IMR-90 (cell line): ENCODE data around the gene TMEM131. TPM values are rescaled to one million over a fixed set of nuclear protein-coding genes. Genes with fewer than 3 reads are reported as not detected.

ENCODE experiments used
- ATAC-seq: fragments of 200-7000 bp; cut with Tn5 transposase; 2 replicates; pipeline ENCODE4 v1.9.1; 2020; ENCODE audit warnings: low read depth, mild to moderate bottlenecking, moderate library complexity
- BruUV-seq: library from RNA; stranded (reverse); fragments of 400-500 nt; replicated peaks from 2 replicates; lab custom pipeline; 2021; lab: Mats Ljungman, UMichigan
- CTCF ChIA-PET: fragments of 300-600 bp; formaldehyde crosslinking; extraction: SDS; loops from one replicate; lab custom pipeline; 2021; ENCODE audit warnings: antibody characterized with exemption; lab: Yijun Ruan, JAX
- POLR2A ChIA-PET: fragments of 300-600 bp; sonication (Branson Sonifier 250); formaldehyde crosslinking; loops from one replicate; lab custom pipeline; 2022; ENCODE audit warnings: antibody characterized with exemption; ENCODE audit not compliant: unreplicated experiment; lab: Charles Lee
- DNase-seq: peaks from one replicate; pipeline ENCODE4 v3.0.0; 2013
- H2AFZ ChIP-seq: replicated peaks from 2 replicates; pipeline ENCODE3; 2013; ENCODE audit warnings: low read length, mild to moderate bottlenecking; ENCODE audit not compliant: poor library complexity
- H2AK5ac ChIP-seq: 2 replicates; pipeline ENCODE4 v1.6.1; 2013; ENCODE audit warnings: low read depth, low read length, inconsistent platforms
- H2AK9ac ChIP-seq: replicated peaks from 2 replicates; pipeline ENCODE3; 2013; ENCODE audit warnings: mild to moderate bottlenecking, low read depth, low read length, moderate library complexity; ENCODE audit not compliant: poor library complexity
- H2BK120ac ChIP-seq: 2 replicates; pipeline ENCODE4 v1.6.1; 2013; ENCODE audit warnings: low read depth, low read length, inconsistent platforms
- H2BK15ac ChIP-seq: 3 replicates; pipeline ENCODE4 v1.6.1; 2013; ENCODE audit warnings: low read depth, low read length, inconsistent platforms
- H2BK20ac ChIP-seq: 2 replicates; pipeline ENCODE4 v1.6.1; 2013; ENCODE audit warnings: low read depth, mild to moderate bottlenecking, inconsistent platforms, low read length, moderate library complexity
- H2BK5ac ChIP-seq: 2 replicates; pipeline ENCODE4 v1.6.1; 2013; ENCODE audit warnings: mild to moderate bottlenecking, low read depth, low read length, inconsistent platforms; ENCODE audit not compliant: poor library complexity, severe bottlenecking
- H3K14ac ChIP-seq: replicated peaks from 2 replicates; pipeline ENCODE4 v1.6.1; 2013; ENCODE audit warnings: low read depth, low read length, inconsistent platforms
- H3K18ac ChIP-seq: 2 replicates; pipeline ENCODE4 v1.6.1; 2013; ENCODE audit warnings: low read depth, low read length, control low read depth
- H3K23ac ChIP-seq: 2 replicates; pipeline ENCODE4 v1.6.1; 2013; ENCODE audit warnings: low read depth, low read length, inconsistent platforms
- H3K27ac ChIP-seq: 2 replicates; pipeline ENCODE4 v1.5.1; 2013; ENCODE audit warnings: mild to moderate bottlenecking, control low read depth, low read length; ENCODE audit not compliant: insufficient read depth
- H3K27me3 ChIP-seq: 2 replicates; pipeline ENCODE4 v1.6.1; 2013; ENCODE audit warnings: low read length; ENCODE audit not compliant: control insufficient read depth, insufficient read depth
- H3K36me3 ChIP-seq: 2 replicates; pipeline ENCODE4 v1.6.1; 2013; ENCODE audit warnings: low read length, mixed read lengths; ENCODE audit not compliant: control insufficient read depth, insufficient read depth
- H3K4ac ChIP-seq: 2 replicates; pipeline ENCODE4 v1.6.1; 2013; ENCODE audit warnings: low read depth, low read length, inconsistent platforms
- H3K4me1 ChIP-seq: 2 replicates; pipeline ENCODE4 v1.6.1; 2013; ENCODE audit warnings: low read length, mixed read lengths; ENCODE audit not compliant: control insufficient read depth, insufficient read depth
- H3K4me2 ChIP-seq: 2 replicates; pipeline ENCODE4 v1.6.1; 2013; ENCODE audit warnings: low read depth, mild to moderate bottlenecking, control low read depth, low read length, moderate library complexity
- H3K4me3 ChIP-seq: 2 replicates; pipeline ENCODE4 v1.5.1; 2013; ENCODE audit warnings: low read depth, mild to moderate bottlenecking, control low read depth, low read length, moderate library complexity; ENCODE audit not compliant: insufficient read depth
- H3K56ac ChIP-seq: 2 replicates; pipeline ENCODE4 v1.6.1; 2013; ENCODE audit warnings: low read length, inconsistent platforms; ENCODE audit not compliant: insufficient read depth; ENCODE audit errors: extremely low read depth
- H3K79me1 ChIP-seq, 2 experiments: 2 replicates each; pipeline ENCODE4 v1.6.1; 2013; ENCODE audit warnings: low read length in 2 of 2, inconsistent platforms in 1 of 2, low read depth in 1 of 2
- H3K9ac ChIP-seq: 2 replicates; pipeline ENCODE4 v1.6.1; 2013; ENCODE audit warnings: low read depth, low read length, control low read depth
- H3K9me1 ChIP-seq: 2 replicates; pipeline ENCODE4 v1.6.1; 2013; ENCODE audit warnings: low read length, inconsistent platforms; ENCODE audit not compliant: insufficient read depth
- H3K9me3 ChIP-seq: 2 replicates; pipeline ENCODE4 v1.6.1; 2013; ENCODE audit warnings: low read length; ENCODE audit not compliant: control insufficient read depth, insufficient read depth
- H4K20me1 ChIP-seq: 2 replicates; pipeline ENCODE4 v1.6.1; 2013; ENCODE audit warnings: low read length, inconsistent platforms; ENCODE audit not compliant: insufficient read depth
- H4K5ac ChIP-seq: 2 replicates; pipeline ENCODE4 v1.6.1; 2013; ENCODE audit warnings: mild to moderate bottlenecking, low read depth, low read length, control low read depth
- H4K8ac ChIP-seq, 2 experiments: 2 replicates each; pipeline ENCODE4 v1.6.1; 2013; ENCODE audit warnings: low read depth in 2 of 2, low read length in 2 of 2, control low read depth in 1 of 2, inconsistent platforms in 1 of 2
- H4K91ac ChIP-seq: 2 replicates; pipeline ENCODE4 v1.6.1; 2013; ENCODE audit warnings: low read depth, low read length, inconsistent platforms; ENCODE audit not compliant: insufficient read depth
- BHLHE40 ChIP-seq: fragments of 150-350 bp; IDR thresholded peaks from 2 replicates; pipeline ENCODE4 v1.6.1; 2016; ENCODE audit warnings: mild to moderate bottlenecking, low read depth, low read length
- CEBPB ChIP-seq: IDR thresholded peaks from 2 replicates; pipeline ENCODE4 v1.6.1; 2012; ENCODE audit warnings: low read depth, low read length, improper control_type of control experiment
- CHD1 ChIP-seq: IDR thresholded peaks from 2 replicates; pipeline ENCODE4 v1.6.1; 2012; ENCODE audit warnings: low read depth, low read length, improper control_type of control experiment
- FOS ChIP-seq: fragments of 150-350 bp; IDR thresholded peaks from 2 replicates; pipeline ENCODE4 v1.6.1; 2016; ENCODE audit warnings: low read depth, low read length
- MAFK ChIP-seq: IDR thresholded peaks from 2 replicates; pipeline ENCODE4 v1.6.1; 2012; ENCODE audit warnings: low read depth, low read length, improper control_type of control experiment
- MAZ ChIP-seq: IDR thresholded peaks from 2 replicates; pipeline ENCODE4 v1.6.1; 2012; ENCODE audit warnings: low read depth, mild to moderate bottlenecking, low read length, improper control_type of control experiment, moderate library complexity, borderline replicate concordance
- MXI1 ChIP-seq: IDR thresholded peaks from 2 replicates; pipeline ENCODE4 v1.6.1; 2012; ENCODE audit warnings: low read depth, mild to moderate bottlenecking, low read length, moderate library complexity, borderline replicate concordance
- NFE2L2 ChIP-seq: fragments of 150-350 bp; IDR thresholded peaks from 2 replicates; pipeline ENCODE4 v1.6.1; 2016; ENCODE audit warnings: low read depth, mild to moderate bottlenecking, low read length
- POLR2A ChIP-seq: IDR thresholded peaks from 2 replicates; pipeline ENCODE4 v1.6.1; 2012; ENCODE audit warnings: mild to moderate bottlenecking, low read depth, low read length
- RAD21 ChIP-seq: IDR thresholded peaks from 2 replicates; pipeline ENCODE4 v1.6.1; 2012; ENCODE audit warnings: low read length, improper control_type of control experiment
- RCOR1 ChIP-seq: IDR thresholded peaks from 2 replicates; pipeline ENCODE4 v1.6.1; 2012; ENCODE audit warnings: mild to moderate bottlenecking, low read length, improper control_type of control experiment; ENCODE audit not compliant: insufficient replicate concordance
- RFX5 ChIP-seq: IDR thresholded peaks from 2 replicates; pipeline ENCODE4 v1.8.0; 2012; ENCODE audit warnings: low read depth, mild to moderate bottlenecking, low read length, moderate library complexity
- SMC3 ChIP-seq: fragments of 150-350 bp; IDR thresholded peaks from 2 replicates; pipeline ENCODE4 v1.6.1; 2016; ENCODE audit warnings: low read depth, mild to moderate bottlenecking, antibody characterized with exemption, low read length, moderate library complexity
- WGBS, 2 experiments: methylation state at CpG; one replicate each; pipeline versions ENCODE4 v1.1.5 to v1.1.7; 2013; ENCODE audit warnings: missing lambda C conversion rate in 2 of 2; ENCODE audit not compliant: insufficient read length in 1 of 2; ENCODE audit errors: extremely low coverage in 2 of 2; 5-methylcytosine and 5-hydroxymethylcytosine counted together
- dilution Hi-C: fragments of 300-500 bp; cut with HindIII; formaldehyde crosslinking; loops from one replicate; pipeline ENCODE4 v1.14.3; 2018; ENCODE audit warnings: low sequenced_read_pairs; ENCODE audit not compliant: unreplicated experiment
- in situ Hi-C: fragments of 300-500 bp; cut with MboI; formaldehyde crosslinking; loops from 3 replicates; pipeline ENCODE4 v1.14.3; 2019; ENCODE audit warnings: low sequenced_read_pairs, inconsistent platforms, mixed read lengths
- intact Hi-C: fragments of 100-400 bp; cut with micrococcal nuclease; formaldehyde crosslinking; loops from 2 replicates; pipeline ENCODE4 v1.10.0; 2022
- polyA plus RNA-seq, 3 experiments: library from polyadenylated mRNA; depleted of rRNA; stranded (reverse); fragments of >200 nt; gene quantifications; 2 replicates each; pipeline ENCODE4 v1.2.3, GENCODE V29; 2012; ENCODE audit warnings: low replicate concordance in 1 of 3
- total RNA-seq: library from RNA; depleted of rRNA; stranded (reverse); fragments of >200 nt; gene quantifications from 2 replicates; pipeline ENCODE4 v1.2.3, GENCODE V29; 2012
- TF ChIP-seq, protein P1 (sequence below): fragments of 150-350 bp; IDR thresholded peaks from 2 replicates; pipeline ENCODE4 v1.6.1; 2016; ENCODE audit warnings: low read depth, mild to moderate bottlenecking, low read length, moderate library complexity, borderline replicate concordance
- TF ChIP-seq, protein P2 (sequence below): conservative IDR thresholded peaks from 2 replicates; pipeline ENCODE4 v1.5.1; 2012; ENCODE audit warnings: mild to moderate bottlenecking, low read depth, low read length, improper control_type of control experiment
- TF ChIP-seq, protein P3 (sequence below): fragments of 150-350 bp; IDR thresholded peaks from 2 replicates; pipeline ENCODE4 v1.6.1; 2017; ENCODE audit warnings: mild to moderate bottlenecking, antibody characterized with exemption, low read length, low read depth

Gene TMEM131
- total and polyA plus RNA-seq, 2 of the 4 experiments (the other 2 are of a cell fraction) = 13.3 to 14.0 TPM

DNA sequence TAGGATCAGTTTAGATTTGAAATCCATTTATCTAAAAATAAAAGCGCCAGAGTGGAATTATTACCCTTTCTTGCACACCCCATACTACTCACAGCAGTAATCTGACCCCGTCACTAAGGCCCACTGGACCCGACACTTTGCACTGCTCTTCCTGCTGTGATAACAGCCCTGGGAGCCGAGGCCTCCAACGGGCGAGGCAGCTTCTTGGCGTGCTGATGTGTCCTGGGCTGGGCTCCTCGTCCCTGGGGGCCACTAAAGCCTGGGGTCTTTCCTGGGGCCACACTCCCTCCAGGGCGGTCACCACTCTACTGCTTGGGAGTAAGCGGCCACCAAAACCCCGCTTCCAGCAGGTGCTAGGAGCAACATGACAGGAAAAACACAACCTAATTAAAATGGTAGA, 220.7 kb downstream of the TMEM131 start:
- Histone ChIP-seq H3K36me3 (peaks cover 21% of the 10 kb centered on the region), H3K79me1 (no peaks in the 10 kb centered on the region; a peak in 2 of 4 replicates), H3K23ac (no peak overlapping the region), H3K14ac (no peak overlapping the region), H3K56ac (no peak overlapping the region), H3K4me3 (no peak overlapping the region), H4K91ac (no peak overlapping the region), H3K9ac (no peak overlapping the region), H3K27me3 (no peaks in the 10 kb centered on the region), H4K20me1 (no peaks in the 10 kb centered on the region), H3K4ac (no peak overlapping the region), H2BK120ac (no peak overlapping the region), H2AFZ (no peak overlapping the region), H3K27ac (no peak overlapping the region), H3K9me3 (no peaks in the 10 kb centered on the region), H2AK9ac (no peak overlapping the region), H2BK15ac (no peak overlapping the region), H3K18ac (no peak overlapping the region), H2AK5ac (no peak overlapping the region), H3K9me1 (no peaks in the 10 kb centered on the region), H4K8ac (no peak overlapping the region), H2BK5ac (no peak overlapping the region), H2BK20ac (no peak overlapping the region), H4K5ac (no peak overlapping the region), H3K4me2 (no peak overlapping the region), H3K4me1 (no peaks in the 10 kb centered on the region)
- intact Hi-C loops (no loop called here), in situ Hi-C loops (no loop called here), dilution Hi-C loops (no loop called here)
- ATAC-seq (no peak), DNase-seq (no peak)
- CTCF ChIA-PET = interaction anchor here (0.7 to 1.0 kb wide), 2 partner anchors 494 to 495 kb away, joined by 3 to 5 read pairs; no protein-coding TSS in a partner anchor
- POLR2A ChIA-PET = no interaction called here
- TF ChIP-seq FOS (no peak), BHLHE40 (no peak), MAFK (no peak), CHD1 (no peak), CEBPB (no peak), MXI1 (no peak), SMC3 (no peak), RCOR1 (no peak), NFE2L2 (no peak), POLR2A (no peak), MAZ (no peak), RAD21 (no peak), RFX5 (no peak)
- TF ChIP-seq, protein P1, sequence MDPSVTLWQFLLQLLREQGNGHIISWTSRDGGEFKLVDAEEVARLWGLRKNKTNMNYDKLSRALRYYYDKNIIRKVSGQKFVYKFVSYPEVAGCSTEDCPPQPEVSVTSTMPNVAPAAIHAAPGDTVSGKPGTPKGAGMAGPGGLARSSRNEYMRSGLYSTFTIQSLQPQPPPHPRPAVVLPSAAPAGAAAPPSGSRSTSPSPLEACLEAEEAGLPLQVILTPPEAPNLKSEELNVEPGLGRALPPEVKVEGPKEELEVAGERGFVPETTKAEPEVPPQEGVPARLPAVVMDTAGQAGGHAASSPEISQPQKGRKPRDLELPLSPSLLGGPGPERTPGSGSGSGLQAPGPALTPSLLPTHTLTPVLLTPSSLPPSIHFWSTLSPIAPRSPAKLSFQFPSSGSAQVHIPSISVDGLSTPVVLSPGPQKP = no peak
- TF ChIP-seq, protein P2, sequence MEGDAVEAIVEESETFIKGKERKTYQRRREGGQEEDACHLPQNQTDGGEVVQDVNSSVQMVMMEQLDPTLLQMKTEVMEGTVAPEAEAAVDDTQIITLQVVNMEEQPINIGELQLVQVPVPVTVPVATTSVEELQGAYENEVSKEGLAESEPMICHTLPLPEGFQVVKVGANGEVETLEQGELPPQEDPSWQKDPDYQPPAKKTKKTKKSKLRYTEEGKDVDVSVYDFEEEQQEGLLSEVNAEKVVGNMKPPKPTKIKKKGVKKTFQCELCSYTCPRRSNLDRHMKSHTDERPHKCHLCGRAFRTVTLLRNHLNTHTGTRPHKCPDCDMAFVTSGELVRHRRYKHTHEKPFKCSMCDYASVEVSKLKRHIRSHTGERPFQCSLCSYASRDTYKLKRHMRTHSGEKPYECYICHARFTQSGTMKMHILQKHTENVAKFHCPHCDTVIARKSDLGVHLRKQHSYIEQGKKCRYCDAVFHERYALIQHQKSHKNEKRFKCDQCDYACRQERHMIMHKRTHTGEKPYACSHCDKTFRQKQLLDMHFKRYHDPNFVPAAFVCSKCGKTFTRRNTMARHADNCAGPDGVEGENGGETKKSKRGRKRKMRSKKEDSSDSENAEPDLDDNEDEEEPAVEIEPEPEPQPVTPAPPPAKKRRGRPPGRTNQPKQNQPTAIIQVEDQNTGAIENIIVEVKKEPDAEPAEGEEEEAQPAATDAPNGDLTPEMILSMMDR = no peak
- TF ChIP-seq, protein P3, sequence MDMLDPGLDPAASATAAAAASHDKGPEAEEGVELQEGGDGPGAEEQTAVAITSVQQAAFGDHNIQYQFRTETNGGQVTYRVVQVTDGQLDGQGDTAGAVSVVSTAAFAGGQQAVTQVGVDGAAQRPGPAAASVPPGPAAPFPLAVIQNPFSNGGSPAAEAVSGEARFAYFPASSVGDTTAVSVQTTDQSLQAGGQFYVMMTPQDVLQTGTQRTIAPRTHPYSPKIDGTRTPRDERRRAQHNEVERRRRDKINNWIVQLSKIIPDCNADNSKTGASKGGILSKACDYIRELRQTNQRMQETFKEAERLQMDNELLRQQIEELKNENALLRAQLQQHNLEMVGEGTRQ = no peak
- no TSS peak for BruUV-seq
- WGBS, 2 experiments = 100% methylated on average over 1 of the region's 11 CpGs; no CpG with 5 or more reads in 1 of the 2 experiments
